Measurements from ENCODE around the gene CRY2. TPM values are rescaled to one million over a fixed set of nuclear protein-coding genes. Genes with fewer than 3 reads are reported as not detected.
"Not testable (repeated sequence)": the region's sequence is repeated elsewhere in the genome, so short reads cannot be mapped to it uniquely, and the experiment has no call there.

Gene CRY2
- polyA plus RNA-seq, 3 donors = 25.2 to 28.8 (median 27.9) TPM

DNA sequence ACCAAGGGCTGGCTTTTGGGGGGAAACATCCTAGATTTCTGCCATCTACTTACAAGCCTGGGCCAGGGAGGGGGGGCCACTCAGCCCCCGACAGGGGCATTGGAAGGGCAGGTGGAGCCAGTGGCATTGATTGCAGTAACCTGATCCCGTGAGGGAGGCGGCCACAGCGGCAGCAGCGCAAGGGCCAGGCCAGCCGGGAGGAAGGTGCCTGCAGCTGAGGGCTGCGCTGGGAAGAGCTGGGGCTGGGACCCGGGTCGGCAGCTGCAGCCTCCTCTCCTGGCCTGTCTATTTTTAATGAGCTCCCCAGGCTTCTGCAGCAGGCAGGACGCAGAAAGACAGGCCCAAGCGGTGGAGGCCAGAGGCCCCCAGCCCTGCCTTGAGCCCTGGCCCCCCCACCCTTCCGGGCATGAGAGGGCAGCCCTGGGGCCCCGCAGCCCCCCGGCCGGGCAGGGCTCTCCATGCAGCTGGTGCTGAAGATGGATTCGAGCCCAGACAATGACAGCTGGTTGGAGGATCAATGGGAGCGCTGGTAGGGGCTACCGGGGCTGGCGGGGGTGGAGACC is 49.2 kb downstream of the CRY2 start:
- peak in 1 of 3 donors; percentile 27 for DNase-seq (ENCODE audit: low read depth in 3 of 3, low spot score in 2 of 3)

DNA sequence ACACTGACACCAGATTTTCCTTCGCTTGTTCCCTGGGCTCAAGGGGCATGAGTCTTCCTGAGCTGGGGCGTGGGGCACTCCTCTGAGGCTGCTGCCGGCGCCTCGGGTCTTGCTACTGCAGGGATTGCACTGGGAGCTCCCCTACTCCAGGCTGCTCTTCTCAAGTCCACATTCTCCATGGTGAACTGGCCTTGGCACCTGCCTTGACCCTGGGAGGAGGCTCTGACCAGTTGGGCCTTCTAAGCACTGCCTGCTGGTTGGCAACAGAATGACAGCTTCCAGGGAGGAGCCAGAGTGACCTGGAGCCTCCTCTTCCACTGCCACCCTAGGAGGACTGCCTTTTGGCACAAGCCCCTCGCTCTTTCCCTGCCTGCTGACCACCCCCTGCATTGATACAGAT is 50.3 kb downstream of the CRY2 start:
- no peak for DNase-seq (ENCODE audit: low read depth in 3 of 3, low spot score in 2 of 3)

DNA sequence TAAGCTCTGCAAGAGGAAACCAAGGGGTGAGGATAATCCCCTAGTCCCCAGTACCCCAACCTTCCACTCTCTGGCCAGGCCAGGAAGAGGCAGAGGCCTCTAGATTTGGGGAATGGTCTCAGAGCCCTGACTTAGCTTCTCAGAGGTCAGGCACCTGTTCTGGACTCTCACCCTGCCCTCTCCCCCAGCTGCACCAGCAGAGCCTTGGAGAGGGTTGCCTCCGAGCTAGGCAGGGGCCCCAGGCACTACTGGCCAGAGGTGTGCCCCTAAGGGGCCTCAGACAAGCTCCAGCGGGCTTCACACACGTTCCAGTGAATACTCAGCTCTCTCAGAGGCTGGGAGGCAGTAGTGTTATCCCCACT is 51.8 kb downstream of the CRY2 start:
- DNase-seq (ENCODE audit: low read depth in 3 of 3, low spot score in 2 of 3) = no peak

DNA sequence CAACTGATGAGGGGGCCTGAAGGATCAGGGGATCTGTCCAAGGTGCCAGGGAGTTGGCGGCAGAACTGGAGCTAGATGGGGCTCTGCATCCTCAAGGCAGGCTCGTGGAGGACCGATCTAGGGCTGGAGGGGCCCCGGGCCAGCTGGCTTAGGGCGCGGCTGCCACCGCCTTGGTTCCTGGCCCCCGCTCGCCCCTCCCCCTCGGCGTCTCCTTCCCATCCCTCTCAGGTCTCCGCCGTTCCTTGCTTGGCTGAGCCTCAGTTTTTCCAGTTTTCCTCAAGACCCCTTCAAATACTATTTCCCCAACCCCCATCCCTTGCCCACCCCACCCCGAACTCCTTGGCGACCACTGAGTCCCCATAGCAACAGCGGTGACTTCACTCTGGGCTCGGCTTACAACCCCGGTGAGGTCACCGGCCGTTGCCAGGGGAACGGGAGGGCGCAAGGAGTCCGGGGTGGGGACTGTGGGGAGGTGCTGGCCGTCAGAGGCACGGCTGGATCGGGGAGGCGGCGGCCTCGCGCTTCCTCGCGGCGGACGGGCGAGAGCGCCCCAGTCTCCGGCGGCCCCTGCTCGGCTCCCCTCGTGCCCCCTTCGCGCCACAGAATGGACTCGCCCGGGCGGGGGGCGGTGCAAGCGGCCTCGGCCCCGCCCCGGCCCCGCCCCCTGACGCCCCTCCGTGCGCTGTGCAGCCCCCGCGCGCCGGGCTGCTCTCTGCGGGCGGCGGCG is 52.3 kb downstream of the CRY2 start:
- peak in 1 of 3 donors; percentile 82 for DNase-seq (ENCODE audit: low read depth in 3 of 3, low spot score in 2 of 3)

DNA sequence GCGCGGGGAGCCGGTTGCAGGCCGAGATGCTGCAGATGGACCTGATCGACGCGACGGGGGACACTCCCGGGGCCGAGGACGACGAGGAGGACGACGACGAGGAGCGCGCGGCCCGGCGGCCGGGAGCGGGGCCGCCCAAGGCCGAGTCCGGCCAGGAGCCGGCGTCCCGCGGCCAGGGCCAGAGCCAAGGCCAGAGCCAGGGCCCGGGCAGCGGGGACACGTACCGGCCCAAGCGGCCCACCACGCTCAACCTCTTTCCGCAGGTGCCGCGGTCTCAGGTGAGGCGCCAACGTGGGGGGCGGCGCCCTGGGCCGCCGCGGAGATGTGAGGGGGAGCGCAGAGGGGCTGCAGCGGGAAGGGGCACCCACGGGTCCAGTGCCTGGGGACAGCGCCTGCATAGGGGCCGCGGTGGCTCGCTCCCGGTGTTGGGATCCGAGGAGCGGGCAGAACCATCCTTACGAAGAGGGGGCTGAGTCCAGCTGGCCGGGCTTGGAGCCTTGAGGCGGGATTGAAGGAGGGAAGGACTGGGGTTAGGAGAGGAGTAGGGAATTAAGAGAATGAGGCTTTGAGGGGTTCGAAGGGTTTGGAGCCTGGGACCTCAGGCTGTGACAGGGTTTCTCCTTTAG is 53.0 kb downstream of the CRY2 start:
- not testable (repeated sequence) for DNase-seq (ENCODE audit: low read depth in 3 of 3, low spot score in 2 of 3)

DNA sequence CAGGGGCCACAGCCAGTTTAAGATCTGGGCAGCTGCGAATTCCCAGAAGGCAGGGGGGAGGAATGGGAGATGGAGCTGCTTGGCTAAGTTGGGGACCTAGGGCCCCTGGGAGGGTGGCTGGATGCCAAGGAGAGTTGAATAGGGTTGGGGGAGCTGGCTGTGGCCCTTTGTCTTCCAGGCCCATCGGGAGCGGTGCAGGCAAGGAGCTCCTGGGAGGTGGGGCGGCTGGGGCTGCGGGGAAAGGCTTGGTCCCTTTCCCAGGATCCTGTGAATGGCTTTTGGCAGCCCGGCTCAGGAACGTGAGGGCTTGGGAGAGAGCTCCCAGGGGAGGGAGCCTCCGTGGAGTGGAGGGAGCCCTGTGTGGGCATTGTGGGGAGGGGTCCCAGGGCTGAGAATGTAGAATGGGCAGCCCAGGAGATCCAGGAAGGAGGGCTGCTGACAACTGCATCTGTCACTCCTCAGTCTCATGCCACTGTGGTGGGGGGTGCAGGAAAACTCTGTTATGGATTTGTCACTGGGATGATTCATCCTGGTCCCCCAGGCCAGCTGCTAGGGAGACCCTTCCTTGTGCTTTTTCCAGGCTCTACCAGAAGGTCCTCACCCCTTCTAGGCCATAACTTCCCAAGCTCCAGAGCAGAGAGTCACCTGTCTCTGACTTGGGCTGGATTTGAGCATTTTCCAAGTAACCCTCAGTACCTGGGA is 53.8 kb downstream of the CRY2 start:
- no peak for DNase-seq (ENCODE audit: low read depth in 3 of 3, low spot score in 2 of 3)

DNA sequence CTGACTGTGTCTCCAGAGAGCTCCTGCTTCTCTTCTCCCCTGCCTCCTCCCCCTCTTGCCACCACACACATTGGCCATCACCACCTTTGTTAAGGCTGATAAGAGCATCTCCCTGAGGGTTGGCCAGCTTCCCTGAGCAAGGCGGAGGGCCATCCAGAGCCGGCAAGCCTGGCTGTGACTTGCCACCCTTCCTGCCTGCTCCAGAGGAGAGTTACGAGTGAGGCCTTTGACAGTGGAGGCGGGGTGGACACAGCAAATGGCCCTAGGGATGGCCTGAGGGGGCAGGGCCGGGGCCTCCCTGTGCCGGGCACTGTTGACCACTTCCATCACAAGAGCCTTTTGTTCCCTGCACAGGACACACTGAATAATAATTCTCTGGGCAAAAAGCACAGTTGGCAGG is 54.4 kb downstream of the CRY2 start:
- no peak for DNase-seq (ENCODE audit: low read depth in 3 of 3, low spot score in 2 of 3)

DNA sequence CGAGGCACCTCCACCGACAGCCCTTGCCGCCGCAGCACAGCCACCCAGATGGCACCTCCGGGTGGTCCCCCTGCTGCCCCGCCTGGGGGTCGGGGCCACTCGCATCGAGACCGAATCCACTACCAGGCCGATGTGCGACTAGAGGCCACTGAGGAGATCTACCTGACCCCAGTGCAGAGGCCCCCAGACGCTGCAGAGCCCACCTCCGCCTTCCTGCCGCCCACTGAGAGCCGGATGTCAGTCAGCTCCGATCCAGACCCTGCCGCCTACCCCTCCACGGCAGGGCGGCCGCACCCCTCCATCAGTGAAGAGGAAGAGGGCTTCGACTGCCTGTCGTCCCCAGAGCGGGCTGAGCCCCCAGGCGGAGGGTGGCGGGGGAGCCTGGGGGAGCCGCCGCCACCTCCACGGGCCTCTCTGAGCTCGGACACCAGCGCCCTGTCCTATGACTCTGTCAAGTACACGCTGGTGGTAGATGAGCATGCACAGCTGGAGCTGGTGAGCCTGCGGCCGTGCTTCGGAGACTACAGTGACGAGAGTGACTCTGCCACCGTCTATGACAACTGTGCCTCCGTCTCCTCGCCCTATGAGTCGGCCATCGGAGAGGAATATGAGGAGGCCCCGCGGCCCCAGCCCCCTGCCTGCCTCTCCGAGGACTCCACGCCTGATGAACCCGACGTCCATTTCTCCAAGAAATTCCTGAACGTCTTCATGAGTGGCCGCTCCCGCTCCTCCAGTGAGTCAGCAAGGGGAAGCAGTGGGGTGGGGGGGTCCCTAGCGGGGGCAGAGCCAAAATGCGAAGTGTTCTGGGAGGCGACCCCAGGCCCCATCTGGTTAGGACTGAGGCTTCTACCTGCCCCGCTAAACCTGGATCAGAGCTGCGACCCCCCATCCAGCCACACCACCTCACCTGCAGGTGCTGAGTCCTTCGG is 55.4 kb downstream of the CRY2 start:
- no peak for DNase-seq (ENCODE audit: low read depth in 3 of 3, low spot score in 2 of 3)

DNA sequence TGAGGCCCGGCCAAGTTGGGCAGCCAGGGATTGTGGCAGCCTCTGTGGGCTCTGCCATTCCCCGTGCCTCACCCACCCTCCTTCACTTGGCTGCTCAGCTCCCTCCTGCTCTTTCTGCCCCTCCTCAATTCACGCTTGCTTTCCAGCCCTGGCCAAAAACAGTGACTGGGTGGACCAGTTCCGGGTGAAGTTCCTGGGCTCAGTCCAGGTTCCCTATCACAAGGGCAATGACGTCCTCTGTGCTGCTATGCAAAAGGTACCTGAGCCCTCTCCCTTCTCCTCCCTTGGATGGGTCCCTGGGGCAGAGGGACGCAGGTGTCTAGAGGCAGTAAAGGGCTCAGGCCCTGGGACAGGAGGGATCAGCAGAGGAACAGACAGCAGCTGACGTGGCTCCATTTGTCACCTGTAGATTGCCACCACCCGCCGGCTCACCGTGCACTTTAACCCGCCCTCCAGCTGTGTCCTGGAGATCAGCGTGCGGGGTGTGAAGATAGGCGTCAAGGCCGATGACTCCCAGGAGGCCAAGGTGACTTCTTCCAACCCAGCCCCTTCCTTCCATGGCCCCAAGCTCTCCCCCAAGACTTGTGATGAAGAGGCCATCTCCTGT is 57.1 kb downstream of the CRY2 start:
- no peak for DNase-seq (ENCODE audit: low read depth in 3 of 3, low spot score in 2 of 3)

DNA sequence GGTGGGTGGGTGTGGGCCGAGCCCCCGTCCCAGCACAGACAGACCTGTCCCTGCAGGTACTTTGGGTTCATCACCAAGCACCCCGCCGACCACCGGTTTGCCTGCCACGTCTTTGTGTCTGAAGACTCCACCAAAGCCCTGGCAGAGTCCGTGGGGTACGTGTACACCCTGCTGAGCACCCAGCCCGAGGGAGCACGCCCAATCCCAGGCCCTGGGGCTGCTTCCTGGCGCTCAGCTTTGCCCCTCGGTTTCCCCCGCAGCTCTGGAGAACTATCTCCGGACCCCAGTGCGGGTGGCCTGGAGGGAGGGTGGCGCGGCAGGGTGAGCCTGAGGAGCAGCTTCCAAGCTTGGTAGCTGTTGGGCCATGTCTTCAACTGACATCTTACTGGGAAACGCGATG is 57.8 kb downstream of the CRY2 start:
- no peak for DNase-seq (ENCODE audit: low read depth in 3 of 3, low spot score in 2 of 3)

DNA sequence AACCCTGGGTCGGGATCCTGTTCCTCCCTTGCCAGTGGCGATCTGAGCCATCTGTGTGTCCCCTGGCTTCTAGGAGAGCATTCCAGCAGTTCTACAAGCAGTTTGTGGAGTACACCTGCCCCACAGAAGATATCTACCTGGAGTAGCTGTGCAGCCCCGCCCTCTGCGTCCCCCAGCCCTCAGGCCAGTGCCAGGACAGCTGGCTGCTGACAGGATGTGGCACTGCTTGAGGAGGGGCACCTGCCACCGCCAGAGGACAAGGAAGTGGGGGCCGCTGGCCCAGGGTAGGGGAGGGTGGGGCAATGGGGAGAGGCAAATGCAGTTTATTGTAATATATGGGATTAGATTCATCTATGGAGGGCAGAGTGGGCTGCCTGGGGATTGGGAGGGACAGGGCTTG is 58.3 kb downstream of the CRY2 start:
- not testable (repeated sequence) for DNase-seq (ENCODE audit: low read depth in 3 of 3, low spot score in 2 of 3)

DNA sequence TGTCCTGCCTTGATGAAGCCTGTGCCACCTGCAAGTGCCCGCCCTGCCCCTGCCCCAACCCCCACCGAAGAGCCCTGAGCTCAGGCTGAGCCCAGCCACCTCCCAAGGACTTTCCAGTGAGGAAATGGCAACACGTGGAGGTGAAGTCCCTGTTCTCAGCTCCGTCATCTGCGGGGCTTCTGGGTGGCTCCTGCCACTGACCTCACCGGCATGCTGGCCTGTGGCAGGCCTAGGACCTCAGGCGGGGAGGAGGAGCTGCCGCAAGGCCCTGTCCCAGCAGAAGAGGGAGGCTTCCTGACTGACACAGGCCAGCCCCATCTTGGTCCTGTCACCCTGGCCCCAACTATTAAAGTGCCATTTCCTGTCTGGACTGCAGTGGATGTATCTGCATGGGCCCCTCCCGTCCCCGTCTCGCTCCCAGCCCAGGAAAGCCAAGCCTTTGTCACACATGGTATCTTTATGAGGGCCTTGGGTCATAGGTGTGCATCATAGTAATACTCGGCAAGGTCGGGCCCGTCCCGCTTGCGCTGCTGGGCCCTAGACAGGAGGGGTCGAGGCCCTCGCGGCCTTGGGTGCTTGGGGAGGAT is 58.9 kb downstream of the CRY2 start:
- DNase-seq (ENCODE audit: low read depth in 3 of 3, low spot score in 2 of 3) = no peak

DNA sequence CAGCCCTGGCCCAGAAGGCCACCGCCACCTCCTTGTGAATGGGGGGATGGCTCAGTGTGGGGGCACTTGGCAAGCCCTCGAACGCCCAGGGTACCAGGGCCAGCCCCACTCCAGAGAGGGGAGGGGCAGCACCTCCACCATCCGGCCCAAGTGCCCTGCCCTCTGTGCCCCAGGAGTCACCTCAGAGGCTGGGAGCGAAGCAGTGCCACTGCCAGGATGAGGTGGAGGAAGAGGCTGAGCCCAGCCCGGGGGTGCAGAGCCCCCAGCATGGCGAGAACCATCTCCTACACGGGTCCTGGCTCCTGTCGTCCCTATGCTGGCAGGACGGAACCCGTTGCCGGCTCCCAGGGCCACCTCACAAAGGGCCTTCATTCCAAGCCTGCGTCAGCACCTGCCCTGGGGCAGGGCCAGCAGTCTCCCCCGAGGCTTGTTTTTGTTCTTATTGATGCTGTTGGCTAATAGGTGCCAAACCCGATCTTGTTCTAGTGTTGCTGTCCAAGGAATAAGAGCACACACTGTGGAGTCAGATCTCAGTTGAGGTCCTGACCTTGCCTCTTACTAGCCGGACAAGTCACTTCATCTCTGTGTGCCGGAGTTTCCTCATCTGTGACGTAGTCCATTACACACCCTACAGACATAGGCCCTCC is 59.8 kb downstream of the CRY2 start, which contains the start of gene FREY1:
TSS of gene FREY1 (minus strand) at position 307 of the 647 bp plus-strand sequence. CDS start at position 281, 26 bp downstream.
- DNase-seq (ENCODE audit: low read depth in 3 of 3, low spot score in 2 of 3) = no peak

DNA sequence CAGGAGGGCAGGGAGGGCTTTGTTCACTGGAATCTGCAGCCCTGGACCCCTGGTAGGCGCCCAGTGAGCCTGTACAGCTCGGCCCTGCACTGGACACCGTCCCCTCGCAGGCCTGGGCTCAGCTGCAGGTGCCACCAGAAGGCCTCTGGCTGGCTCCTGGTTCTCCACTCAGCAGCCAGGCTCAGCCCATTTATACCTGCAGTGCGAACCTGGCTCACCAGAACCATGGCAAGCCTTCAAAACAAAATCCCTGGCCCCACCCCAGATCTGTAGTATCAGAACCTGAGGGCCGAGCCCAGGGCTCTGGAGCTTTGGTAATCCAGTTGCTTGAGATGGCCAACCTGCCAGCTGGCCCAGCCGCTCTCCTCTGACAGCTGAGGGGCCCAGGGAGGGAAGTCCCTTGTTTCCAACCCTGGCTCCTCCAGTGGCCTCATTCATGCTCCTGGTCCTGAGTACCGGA is 60.7 kb downstream of the CRY2 start:
- no peak for DNase-seq (ENCODE audit: low read depth in 3 of 3, low spot score in 2 of 3)

DNA sequence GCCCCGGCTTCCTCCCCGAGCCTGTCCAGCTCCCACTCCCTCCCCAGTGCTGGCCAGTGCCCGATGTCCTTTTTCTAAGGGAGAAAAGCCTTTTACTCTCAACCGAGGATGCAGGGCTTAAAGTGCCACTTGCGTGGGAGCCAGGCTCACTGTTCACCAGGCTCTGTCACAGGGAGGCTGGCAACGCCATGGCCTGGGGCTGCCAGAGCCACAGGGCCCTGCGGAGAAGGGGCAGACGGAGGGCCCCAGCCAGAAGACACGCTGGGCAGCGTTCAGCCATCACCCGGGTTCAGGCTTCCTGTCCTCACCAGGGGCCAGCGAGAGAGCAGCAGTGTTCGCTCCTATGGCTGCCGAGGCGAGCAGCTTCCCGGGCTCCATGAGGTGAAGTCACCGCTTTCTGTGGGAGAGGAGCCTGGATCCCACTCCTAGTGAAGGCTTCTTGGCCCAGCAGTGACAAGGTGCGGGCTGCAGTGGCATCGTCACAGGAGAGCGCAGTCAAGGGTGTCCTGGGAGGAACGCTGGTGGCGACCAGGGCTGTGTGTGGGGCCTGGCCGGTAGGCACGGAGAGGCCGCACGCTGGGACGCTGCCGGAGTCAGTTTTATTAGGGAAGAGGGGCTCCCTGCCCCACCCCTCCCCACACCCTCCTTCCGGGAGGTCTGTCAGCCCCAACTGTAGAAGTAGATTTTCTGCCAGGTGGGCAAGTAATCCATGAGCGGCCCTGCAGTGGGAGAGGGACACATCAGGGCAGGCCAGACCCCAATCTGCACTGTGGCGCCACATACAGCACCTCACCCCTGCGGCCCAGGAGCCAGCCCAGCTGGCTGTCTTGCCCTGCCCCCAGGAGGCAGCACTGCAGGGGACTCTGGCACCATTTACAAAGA is 62.6 kb downstream of the CRY2 start:
- no peak for DNase-seq (ENCODE audit: low read depth in 3 of 3, low spot score in 2 of 3)

DNA sequence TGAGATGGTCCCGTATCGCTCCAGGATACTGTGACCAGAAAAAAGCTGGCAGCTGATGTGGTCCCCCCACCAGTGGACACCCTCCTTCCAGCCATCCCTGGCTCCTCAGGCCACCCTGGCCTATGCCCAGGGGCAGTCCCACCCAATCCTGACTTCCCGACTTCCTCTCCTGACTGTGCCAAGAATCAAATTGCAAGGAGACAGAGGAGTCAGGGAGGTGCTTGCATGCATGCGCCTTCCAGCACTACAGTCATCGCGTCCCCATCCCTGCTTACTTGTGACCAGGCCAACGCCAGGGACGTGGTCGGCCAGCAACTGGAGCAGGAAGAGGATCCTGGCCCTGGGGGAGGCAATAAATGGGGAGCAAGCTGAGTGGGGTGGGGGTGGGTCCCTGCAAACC is 63.3 kb downstream of the CRY2 start:
- no peak for DNase-seq (ENCODE audit: low read depth in 3 of 3, low spot score in 2 of 3)

DNA sequence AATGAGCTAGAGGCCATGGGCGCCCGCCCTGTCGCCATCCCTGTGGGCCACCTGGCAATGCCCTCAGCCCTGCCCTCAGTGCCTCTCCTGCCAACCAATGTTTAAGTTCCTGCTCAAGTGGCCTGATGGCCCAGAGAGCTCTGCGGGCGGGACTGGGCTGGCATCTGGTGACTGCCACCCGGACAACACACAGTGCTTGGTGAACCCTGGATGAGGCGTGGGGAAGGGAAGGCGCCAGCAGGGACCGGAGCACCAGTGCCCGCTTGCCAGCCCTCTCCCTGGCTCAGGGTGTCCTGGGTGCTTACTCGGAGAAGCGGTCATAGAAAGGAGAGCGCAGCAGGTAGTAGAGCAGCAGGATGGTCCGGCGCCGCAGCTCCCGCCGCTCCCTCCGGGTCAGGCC is 66.2 kb downstream of the CRY2 start:
- no peak for DNase-seq (ENCODE audit: low read depth in 3 of 3, low spot score in 2 of 3)

All from right renal cortex interstitium (tissue), 3 donors.